GM18520 (cell line): ENCODE data around the gene SART3.
"Not testable (repeated sequence)": the region's sequence is repeated elsewhere in the genome, so short reads cannot be mapped to it uniquely, and the experiment has no call there.

ENCODE experiments used
- ATAC-seq: cut with Tn5 transposase; IDR thresholded peaks from one replicate; pipeline ENCODE4 v1.9.1; 2021; ENCODE audit not compliant: unreplicated experiment

The SART3 gene

GRCh38 chr12:108597559-108598471 lies 36.8 kb upstream of the SART3 start, which contains the start of gene TMEM119:
Gene TMEM119 (minus strand): TSS chr12:108598084. CDS start chr12:108592383, 5,701 bp downstream.
- no peak for ATAC-seq

- no peak for ATAC-seq
Measured at GRCh38 chr12:108596854-108597558, 36.0 kb upstream of the SART3 start.

- no peak for ATAC-seq
Measured at GRCh38 chr12:108595711-108596647, 35.0 kb upstream of the SART3 start.

GRCh38 chr12:108594960-108595710 lies 34.2 kb upstream of the SART3 start:
- ATAC-seq: no peak

- ATAC-seq: no peak
Measured at GRCh38 chr12:108594323-108594903, 33.4 kb upstream of the SART3 start.

GRCh38 chr12:108592033-108592909 lies 31.3 kb upstream of the SART3 start:
- ATAC-seq: no peak

GRCh38 chr12:108591267-108591980 lies 30.5 kb upstream of the SART3 start:
- no peak for ATAC-seq

GRCh38 chr12:108590463-108590862 lies 29.5 kb upstream of the SART3 start:
- not testable (repeated sequence) for ATAC-seq

GRCh38 chr12:108589840-108590229 lies 28.9 kb upstream of the SART3 start:
- no peak for ATAC-seq

- no peak for ATAC-seq
Measured at GRCh38 chr12:108589028-108589839, 28.3 kb upstream of the SART3 start.

GRCh38 chr12:108587826-108588225 lies 26.9 kb upstream of the SART3 start:
- ATAC-seq: no peak

- no peak for ATAC-seq
Measured at GRCh38 chr12:108586306-108586705, 25.3 kb upstream of the SART3 start.

GRCh38 chr12:108585864-108586263 lies 24.9 kb upstream of the SART3 start:
- no peak for ATAC-seq

- ATAC-seq: no peak
Measured at GRCh38 chr12:108584456-108585065, 23.6 kb upstream of the SART3 start.

GRCh38 chr12:108583991-108584390 lies 23.0 kb upstream of the SART3 start:
- ATAC-seq: no peak

GRCh38 chr12:108582978-108583770 lies 22.2 kb upstream of the SART3 start:
- no peak for ATAC-seq
